ENCODE measurements around the gene KCNG2. TPM values are rescaled to one million over a fixed set of nuclear protein-coding genes. Genes with fewer than 3 reads are reported as not detected.

KCNG2 gene
- total and polyA plus RNA-seq, 2 donors (not counting 1 experiment from before 2014, with no cell fraction given) = not detected

DNA sequence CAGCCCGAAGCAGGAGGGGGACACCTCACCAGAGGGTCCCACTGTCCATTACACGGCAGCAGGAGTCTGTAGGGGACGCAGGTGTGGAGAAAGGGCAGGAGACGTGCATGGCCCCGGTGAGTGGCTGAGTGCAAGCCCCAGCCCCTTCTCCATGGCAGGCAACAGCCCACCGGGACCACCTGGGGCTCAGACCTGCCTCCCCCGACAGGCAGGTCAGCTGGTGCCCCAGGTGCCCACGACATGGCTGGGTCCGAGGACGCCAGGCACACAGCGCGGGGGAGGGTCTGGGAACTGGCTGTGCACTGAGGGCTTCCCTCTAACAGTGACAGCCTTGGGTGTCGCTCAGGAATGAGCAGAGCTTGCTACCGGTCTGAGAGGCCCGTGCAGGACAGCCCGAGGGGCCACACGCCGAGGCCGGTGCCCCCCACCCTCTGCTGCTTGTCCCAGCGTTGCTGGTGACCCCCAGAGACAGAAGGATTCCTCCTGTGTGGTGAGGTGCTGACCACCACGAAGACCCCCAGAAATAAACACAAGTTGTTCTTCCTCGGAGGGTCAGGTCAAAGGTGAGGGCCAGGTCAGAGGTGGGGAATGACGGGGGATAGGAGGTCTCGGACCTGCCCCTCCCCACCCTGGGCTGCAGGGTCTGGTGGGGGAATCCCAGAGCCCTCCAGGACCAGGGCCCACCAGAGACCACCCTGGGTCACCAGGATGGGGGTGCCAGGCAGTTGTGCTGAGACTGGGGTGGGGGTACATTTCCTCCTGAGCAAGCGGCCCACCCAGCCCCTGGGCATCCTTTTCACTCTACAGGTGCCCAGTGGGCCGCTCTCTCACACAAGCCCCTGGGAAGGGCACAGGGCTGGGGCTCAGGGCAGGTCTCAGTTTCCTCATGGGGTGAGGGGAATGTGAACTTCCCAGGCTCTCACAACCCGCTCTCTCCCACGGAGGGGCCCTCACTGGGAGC lies 103.2 kb downstream of the KCNG2 start:
- peak; percentile 21 for DNase-seq
- no peak overlapping the region for H3K9ac ChIP-seq (ENCODE audit: low read length)
- H3K27ac ChIP-seq (ENCODE audit: low read length in 2 of 2) = no peak overlapping the region
- POLR2A ChIA-PET = no interaction called here
- no peaks in the 10 kb centered on the region for H4K20me1 ChIP-seq (ENCODE audit: control insufficient read depth, insufficient read depth, low read length, poor library complexity, severe bottlenecking)
- H3K27me3 Mint-ChIP-seq = no peaks in the 10 kb centered on the region
- H3K9me3 ChIP-seq (ENCODE audit: control extremely low read depth in 1 of 3, control insufficient read depth in 2 of 3, insufficient read depth in 1 of 3, low read length in 2 of 3) = peaks cover 4 to 73% (median 17%) of the 10 kb centered on the region in 3 donors
- intact Hi-C loops (cut with micrococcal nuclease) = no loop called here
- no peak overlapping the region for H3K4me3 ChIP-seq (ENCODE audit: control extremely low read depth in 1 of 5, extremely low read depth in 1 of 5, insufficient read depth in 1 of 5, low read depth in 2 of 5, low read length in 4 of 5)
- CTCF ChIA-PET = no interaction called here
- WGBS (ENCODE audit: insufficient coverage) = 98% methylated on average over 21 of the region's 28 CpGs
- TF ChIP-seq EZH2 (IDR thresholded peaks at IDR 0.05; ENCODE audit: borderline replicate concordance, insufficient read depth, low read depth, low read length, poor library complexity, severe bottlenecking) = no peak
- TF ChIP-seq, protein P1, sequence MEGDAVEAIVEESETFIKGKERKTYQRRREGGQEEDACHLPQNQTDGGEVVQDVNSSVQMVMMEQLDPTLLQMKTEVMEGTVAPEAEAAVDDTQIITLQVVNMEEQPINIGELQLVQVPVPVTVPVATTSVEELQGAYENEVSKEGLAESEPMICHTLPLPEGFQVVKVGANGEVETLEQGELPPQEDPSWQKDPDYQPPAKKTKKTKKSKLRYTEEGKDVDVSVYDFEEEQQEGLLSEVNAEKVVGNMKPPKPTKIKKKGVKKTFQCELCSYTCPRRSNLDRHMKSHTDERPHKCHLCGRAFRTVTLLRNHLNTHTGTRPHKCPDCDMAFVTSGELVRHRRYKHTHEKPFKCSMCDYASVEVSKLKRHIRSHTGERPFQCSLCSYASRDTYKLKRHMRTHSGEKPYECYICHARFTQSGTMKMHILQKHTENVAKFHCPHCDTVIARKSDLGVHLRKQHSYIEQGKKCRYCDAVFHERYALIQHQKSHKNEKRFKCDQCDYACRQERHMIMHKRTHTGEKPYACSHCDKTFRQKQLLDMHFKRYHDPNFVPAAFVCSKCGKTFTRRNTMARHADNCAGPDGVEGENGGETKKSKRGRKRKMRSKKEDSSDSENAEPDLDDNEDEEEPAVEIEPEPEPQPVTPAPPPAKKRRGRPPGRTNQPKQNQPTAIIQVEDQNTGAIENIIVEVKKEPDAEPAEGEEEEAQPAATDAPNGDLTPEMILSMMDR (IDR thresholded peaks at IDR 0.05) = no peak
- H2AFZ ChIP-seq (ENCODE audit: insufficient read depth, low read depth, low read length, poor library complexity, severe bottlenecking) = no peak overlapping the region
- no peaks in the 10 kb centered on the region for H3K27me3 ChIP-seq (replicated peaks in 1 of 4; ENCODE audit: control extremely low read depth in 1 of 4, control insufficient read depth in 3 of 4, insufficient read depth in 4 of 4, low read length in 3 of 4)
- H3K4me3 Mint-ChIP-seq = no peak overlapping the region
- H3K79me2 ChIP-seq (ENCODE audit: control insufficient read depth, insufficient read depth, low read length) = no peaks in the 10 kb centered on the region
- peaks cover 5% of the 10 kb centered on the region for H3K9me3 Mint-ChIP-seq (ENCODE audit: insufficient read depth)
- H3K36me3 ChIP-seq (replicated peaks in 1 of 2; ENCODE audit: control extremely low read depth in 1 of 2, control insufficient read depth in 1 of 2, extremely low read depth in 1 of 2, insufficient read depth in 2 of 2, low read length in 1 of 2) = peaks cover 0 to 11% of the 10 kb centered on the region in 2 experiments
- no peaks in the 10 kb centered on the region for H3K4me1 ChIP-seq (ENCODE audit: control insufficient read depth in 2 of 2, insufficient read depth in 2 of 2, low read length in 2 of 2)
- ATAC-seq (ENCODE audit: low read depth) = no peak
- H3K4me2 ChIP-seq (replicated peaks; ENCODE audit: low read depth, low read length, poor library complexity, severe bottlenecking) = no peak overlapping the region
- H3K4me1 Mint-ChIP-seq = no peaks in the 10 kb centered on the region
- no peak overlapping the region for H3K27ac Mint-ChIP-seq

DNA sequence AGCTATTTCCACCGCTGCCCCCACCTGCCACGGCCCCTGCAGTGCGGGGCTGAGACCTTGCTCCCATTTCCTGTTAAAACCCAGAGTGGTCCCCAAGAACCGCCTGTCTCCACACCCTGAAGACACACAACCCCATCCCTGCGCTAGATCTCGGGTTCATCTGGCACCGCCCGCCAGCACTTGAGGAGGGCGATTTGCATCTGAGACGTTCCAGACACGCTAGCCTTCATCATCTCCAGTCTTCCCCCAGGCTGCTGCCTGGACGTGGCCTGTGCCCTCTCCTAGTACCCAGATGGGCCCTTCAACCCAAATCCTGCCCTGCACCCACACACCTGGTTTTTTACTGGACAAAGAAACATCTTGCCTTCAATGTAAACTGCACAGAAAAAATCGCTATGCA lies 103.9 kb downstream of the KCNG2 start:
- 97% methylated on average over 13 of the region's 13 CpGs for WGBS (ENCODE audit: insufficient coverage)
- no peak for DNase-seq
- H3K9ac ChIP-seq (ENCODE audit: low read length) = no peak overlapping the region

More for the DNA sequence above, 103.9 kb downstream of the KCNG2 start:
- Histone ChIP-seq H3K4me1 (ENCODE audit: control insufficient read depth in 2 of 2, insufficient read depth in 2 of 2, low read length in 2 of 2) (no peaks in the 10 kb centered on the region), H3K9me3 (ENCODE audit: control extremely low read depth in 1 of 3, control insufficient read depth in 2 of 3, insufficient read depth in 1 of 3, low read length in 2 of 3) (peaks cover 3 to 69% (median 11%) of the 10 kb centered on the region in 3 donors), H3K27ac (ENCODE audit: low read length in 2 of 2) (no peak overlapping the region), H3K4me3 (ENCODE audit: control extremely low read depth in 1 of 5, extremely low read depth in 1 of 5, insufficient read depth in 1 of 5, low read depth in 2 of 5, low read length in 4 of 5) (no peak overlapping the region), H3K36me3 (replicated peaks in 1 of 2; ENCODE audit: control extremely low read depth in 1 of 2, control insufficient read depth in 1 of 2, extremely low read depth in 1 of 2, insufficient read depth in 2 of 2, low read length in 1 of 2) (peaks cover 0 to 12% of the 10 kb centered on the region in 2 experiments), H4K20me1 (ENCODE audit: control insufficient read depth, insufficient read depth, low read length, poor library complexity, severe bottlenecking) (no peaks in the 10 kb centered on the region), H2AFZ (ENCODE audit: insufficient read depth, low read depth, low read length, poor library complexity, severe bottlenecking) (no peak overlapping the region), H3K79me2 (ENCODE audit: control insufficient read depth, insufficient read depth, low read length) (no peaks in the 10 kb centered on the region), H3K27me3 (replicated peaks in 1 of 4; ENCODE audit: control extremely low read depth in 1 of 4, control insufficient read depth in 3 of 4, insufficient read depth in 4 of 4, low read length in 3 of 4) (no peaks in the 10 kb centered on the region), H3K4me2 (replicated peaks; ENCODE audit: low read depth, low read length, poor library complexity, severe bottlenecking) (no peak overlapping the region)
- Mint-ChIP-seq H3K27ac (no peak overlapping the region), H3K27me3 (no peaks in the 10 kb centered on the region), H3K9me3 (ENCODE audit: insufficient read depth) (peaks cover 3% of the 10 kb centered on the region), H3K4me3 (no peak overlapping the region), H3K4me1 (no peaks in the 10 kb centered on the region)
- intact Hi-C loops (cut with micrococcal nuclease) = no loop called here
- TF ChIP-seq, protein P1 (IDR thresholded peaks at IDR 0.05) = no peak
- no peak for TF ChIP-seq EZH2 (IDR thresholded peaks at IDR 0.05; ENCODE audit: borderline replicate concordance, insufficient read depth, low read depth, low read length, poor library complexity, severe bottlenecking)
- ATAC-seq (ENCODE audit: low read depth) = no peak
- POLR2A ChIA-PET = no interaction called here
- CTCF ChIA-PET = no interaction called here
